ENCODE measurements around the gene CNIH3.
"Not testable (repeated sequence)": the region's sequence is repeated elsewhere in the genome, so short reads cannot be mapped to it uniquely, and the experiment has no call there.

Gene CNIH3

GRCh38 chr1:224689374-224689773 lies 73.3 kb downstream of the CNIH3 start:
- no peak for DNase-seq (ENCODE audit: low read depth)

DNA sequence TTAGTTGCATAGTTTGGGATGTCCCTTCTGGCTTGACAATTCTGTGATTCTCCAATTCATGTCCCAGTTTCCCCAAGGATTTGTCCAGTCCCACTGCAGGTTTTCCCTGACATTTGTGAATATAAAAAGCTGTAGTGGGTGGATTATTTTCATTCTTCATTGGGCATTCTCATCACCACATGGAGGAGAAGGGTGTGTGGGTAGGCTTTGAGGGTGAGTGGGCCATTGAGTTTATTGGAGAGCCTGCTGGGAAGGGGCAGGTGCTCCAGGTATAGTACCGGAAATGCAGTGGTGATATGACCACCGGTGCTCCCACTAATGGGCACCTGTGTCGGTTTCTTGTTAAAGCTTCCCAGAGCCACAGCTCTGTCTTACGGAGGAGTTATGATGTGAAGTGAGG lies 74.5 kb downstream of the CNIH3 start:
- no peak for DNase-seq (ENCODE audit: low read depth)

DNA sequence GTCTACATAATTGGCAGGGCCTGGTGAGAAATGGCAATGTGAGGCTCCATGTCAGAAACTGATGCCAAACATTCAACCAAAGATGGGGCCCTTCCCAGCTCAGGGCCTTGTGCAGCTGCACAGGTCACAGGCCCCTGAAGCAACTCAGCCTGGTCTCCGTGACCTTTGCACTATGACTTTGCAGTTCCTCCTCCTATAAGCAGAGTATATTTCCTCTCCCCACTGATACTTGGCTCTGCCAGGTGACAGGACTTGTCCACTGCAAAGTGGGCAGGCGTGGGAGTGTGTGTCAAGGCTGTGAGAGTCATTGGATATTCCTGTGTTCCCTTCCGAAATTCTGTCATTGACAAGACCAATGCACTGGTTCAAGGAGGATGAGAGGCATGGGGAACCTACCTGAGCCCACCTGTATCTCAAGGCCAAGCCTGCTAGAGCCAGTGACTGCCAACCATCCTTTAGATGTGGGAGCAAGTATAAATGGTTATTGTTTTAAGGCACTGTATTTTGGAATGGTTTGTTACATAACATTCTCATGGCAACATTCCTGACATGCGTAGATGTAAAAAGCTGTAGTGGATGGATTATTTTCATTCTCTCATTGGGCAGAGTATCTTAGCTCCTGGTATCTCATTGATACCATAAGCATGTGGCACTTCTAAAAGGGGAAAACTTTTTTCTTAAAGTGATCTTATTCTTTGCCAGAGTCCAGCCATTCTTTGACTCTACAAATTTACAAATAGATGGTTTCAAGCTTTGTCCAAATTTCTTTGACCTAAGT lies 75.2 kb downstream of the CNIH3 start:
- DNase-seq (ENCODE audit: low read depth): no peak

DNA sequence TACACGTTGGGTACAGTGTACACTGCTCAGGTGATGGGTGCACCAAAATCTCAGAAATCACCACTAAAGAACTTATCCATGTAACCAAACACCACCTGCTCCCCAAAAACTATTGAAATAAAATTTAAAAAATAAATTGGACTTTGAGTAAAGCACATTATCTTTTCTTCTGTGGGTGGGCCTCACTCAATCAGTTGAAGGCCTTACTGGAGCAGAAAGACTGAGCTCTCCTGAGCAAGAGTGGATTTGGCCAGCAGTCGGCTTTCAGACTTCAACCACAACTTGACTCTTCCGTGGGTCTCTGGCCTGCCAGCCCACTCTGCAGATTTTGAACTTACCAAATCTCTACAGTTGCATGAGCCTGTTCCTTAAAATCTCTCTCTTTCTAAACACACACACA lies 78.9 kb downstream of the CNIH3 start:
- no peak for DNase-seq (ENCODE audit: low read depth)

DNA sequence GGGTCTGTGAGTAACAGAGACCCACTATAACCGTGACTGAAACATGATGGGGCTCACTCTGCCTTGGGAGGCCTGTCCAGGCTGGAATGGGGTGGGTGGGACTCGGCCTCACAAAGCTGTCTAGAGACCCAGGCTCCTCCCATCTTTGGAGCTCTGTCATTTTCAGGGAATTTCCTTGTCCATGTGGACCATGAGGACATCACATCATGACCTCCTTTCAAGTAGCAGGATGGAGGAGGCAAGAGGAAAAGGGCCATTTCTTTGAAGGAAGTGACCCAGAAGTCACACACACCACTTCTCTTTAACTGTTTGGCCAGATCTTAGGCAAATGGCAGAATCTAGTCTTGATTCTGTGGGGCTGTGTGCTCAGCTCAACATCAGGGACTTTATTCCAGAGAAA lies 79.9 kb downstream of the CNIH3 start:
- no peak for DNase-seq (ENCODE audit: low read depth)

GRCh38 chr1:224696891-224697765 lies 81.0 kb downstream of the CNIH3 start:
- no peak for DNase-seq (ENCODE audit: low read depth)

GRCh38 chr1:224698015-224698451 lies 81.9 kb downstream of the CNIH3 start:
- DNase-seq (ENCODE audit: low read depth): no peak

- no peak for DNase-seq (ENCODE audit: low read depth)
These were observed 84.9 kb downstream of the CNIH3 start for GRCh38 chr1:224700918-224701531.

- DNase-seq (ENCODE audit: low read depth): no peak
These were observed 87.6 kb downstream of the CNIH3 start for GRCh38 chr1:224703702-224704101.

DNA sequence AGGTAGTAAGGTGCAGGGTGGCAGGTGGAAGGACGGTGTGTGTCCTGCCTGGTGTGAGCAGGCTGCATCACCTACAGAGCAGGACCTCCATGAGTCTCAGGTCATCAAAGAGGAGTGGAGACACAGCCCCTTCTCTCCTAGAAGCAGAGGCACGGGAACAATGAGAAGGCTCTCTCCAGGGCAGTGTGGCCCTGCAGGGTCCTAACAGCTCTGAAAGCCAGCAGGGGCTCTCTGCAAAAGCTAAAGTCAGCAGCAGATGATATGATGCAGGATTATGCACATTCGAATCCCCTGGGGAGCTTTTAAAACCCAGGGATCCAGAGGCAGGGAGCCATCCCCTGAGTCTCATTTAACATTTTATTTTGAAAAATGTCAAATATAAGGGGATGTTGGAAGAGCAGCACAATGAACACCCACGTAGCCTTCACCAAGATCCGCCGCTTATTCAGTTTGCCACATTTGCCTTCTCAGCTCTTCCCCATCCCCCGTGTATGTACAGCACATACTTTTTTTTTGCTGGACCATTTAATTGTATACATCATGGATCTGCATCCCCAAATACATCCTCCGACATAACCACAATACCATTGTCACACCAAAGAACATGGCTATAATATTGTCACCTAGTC lies 88.1 kb downstream of the CNIH3 start:
- DNase-seq (ENCODE audit: low read depth): no peak

- DNase-seq (ENCODE audit: low read depth): no peak
These were observed 89.5 kb downstream of the CNIH3 start for GRCh38 chr1:224705578-224705977.

GRCh38 chr1:224707843-224708725 lies 92.0 kb downstream of the CNIH3 start:
- DNase-seq (ENCODE audit: low read depth): no peak

GRCh38 chr1:224710196-224710595 lies 94.1 kb downstream of the CNIH3 start:
- DNase-seq (ENCODE audit: low read depth): no peak

DNA sequence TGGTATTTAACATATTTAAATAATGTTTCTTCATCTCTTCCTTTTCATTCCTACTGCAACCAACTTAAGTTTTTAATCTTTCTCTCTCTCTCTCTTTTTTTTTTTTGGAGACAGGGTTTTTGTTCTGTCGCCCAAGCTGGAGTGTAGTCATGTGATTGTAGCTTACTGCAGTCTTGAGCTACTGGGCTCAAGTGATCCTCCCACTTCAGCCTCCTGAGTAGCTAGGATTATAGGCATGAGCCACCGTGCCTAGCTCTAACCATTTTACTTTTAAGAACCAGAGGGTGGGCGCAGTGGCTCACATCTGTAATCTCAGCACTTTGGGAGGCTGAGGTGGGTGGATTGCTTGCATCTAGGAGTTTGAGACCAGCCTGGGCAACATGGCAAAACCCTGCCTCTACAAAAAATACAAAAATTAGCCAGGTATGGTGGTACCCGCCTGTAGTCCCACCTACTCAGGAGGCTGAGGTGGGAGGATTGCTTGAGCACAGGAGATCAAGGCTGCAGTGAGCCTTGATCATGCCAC lies 95.2 kb downstream of the CNIH3 start:
- not testable (repeated sequence) for DNase-seq (ENCODE audit: low read depth)

- no peak for DNase-seq (ENCODE audit: low read depth)
These were observed 95.8 kb downstream of the CNIH3 start for GRCh38 chr1:224711876-224712275.

GRCh38 chr1:224713228-224713627 lies 97.1 kb downstream of the CNIH3 start:
- DNase-seq (ENCODE audit: low read depth): no peak

- no peak for DNase-seq (ENCODE audit: low read depth)
These were observed 98.4 kb downstream of the CNIH3 start for GRCh38 chr1:224714553-224714952.

GRCh38 chr1:224718470-224719053 lies 102.4 kb downstream of the CNIH3 start:
- no peak for DNase-seq (ENCODE audit: low read depth)

DNA sequence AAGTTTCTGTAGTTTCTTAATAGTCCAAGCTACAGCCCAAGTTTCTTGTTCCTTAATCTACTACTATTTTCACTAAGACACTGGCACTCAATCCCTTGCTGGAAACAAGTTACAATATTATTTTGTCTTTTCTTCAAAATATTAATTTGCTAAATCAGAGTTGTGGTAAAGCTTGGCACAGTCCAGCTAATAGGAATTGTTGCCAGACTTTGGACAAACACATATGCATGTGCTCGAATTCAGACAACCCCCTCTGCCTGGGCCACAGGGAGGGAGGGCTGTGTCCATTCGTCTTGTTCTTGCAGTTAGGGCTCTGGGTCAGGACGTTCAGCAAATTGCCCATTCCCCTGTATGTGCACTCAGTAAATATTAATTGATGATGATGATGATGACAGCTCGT lies 103.6 kb downstream of the CNIH3 start:
- no peak for DNase-seq (ENCODE audit: low read depth)

GRCh38 chr1:224720216-224720615 lies 104.1 kb downstream of the CNIH3 start:
- no peak for DNase-seq (ENCODE audit: low read depth)

DNA sequence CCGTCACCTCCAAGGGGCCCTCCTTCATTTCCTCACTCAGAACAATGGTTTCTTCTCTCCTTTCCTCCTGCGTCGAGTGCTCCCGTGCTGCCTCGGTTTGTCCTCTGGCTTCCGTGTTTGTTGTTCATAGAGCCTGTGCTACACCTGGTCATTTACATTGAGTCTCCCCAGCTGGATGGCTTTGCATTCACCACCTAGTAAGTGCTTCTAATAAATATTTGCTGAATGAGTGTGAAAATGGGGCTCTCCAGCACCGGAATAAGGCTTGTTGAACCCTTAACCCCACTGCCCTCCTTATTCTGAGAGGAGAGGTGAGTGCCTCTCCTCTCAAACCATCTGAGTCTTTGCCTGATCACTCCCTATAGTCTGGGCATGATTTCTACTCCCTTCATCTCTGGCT lies 104.9 kb downstream of the CNIH3 start:
- DNase-seq (ENCODE audit: low read depth): no peak
